ENCODE measurements around the gene TMEM259. TPM values are rescaled to one million over a fixed set of nuclear protein-coding genes. Genes with fewer than 3 reads are reported as not detected.

TMEM259 gene
- total and polyA plus RNA-seq, 2 of the 13 experiments (the other 11 are each of a cell fraction or from before 2014, with no cell fraction given) = 64.7 to 164 TPM

DNA sequence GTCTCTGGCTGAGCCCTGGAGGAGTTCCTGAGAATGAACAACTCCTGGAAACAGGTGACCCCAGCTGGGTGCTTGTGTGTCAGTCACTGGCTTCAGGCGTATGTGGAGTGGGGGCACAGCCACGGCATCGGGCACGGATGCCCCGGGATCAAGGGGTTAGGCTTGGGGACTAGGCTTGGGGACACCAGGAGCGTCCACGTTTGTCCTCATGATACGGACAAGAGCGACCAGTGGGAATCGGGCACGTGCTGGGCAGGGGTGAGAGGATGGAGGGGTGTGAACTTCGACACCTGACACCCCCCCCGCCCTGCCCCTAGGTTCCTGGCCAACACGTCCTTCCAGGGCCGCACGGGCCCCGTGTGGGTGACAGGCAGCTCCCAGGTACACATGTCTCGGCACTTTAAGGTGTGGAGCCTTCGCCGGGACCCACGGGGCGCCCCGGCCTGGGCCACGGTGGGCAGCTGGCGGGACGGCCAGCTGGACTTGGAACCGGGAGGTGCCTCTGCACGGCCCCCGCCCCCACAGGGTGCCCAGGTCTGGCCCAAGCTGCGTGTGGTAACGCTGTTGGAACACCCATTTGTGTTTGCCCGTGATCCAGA is 16.6 kb downstream of the TMEM259 start (continued):
- TF ChIP-seq, protein P1, sequence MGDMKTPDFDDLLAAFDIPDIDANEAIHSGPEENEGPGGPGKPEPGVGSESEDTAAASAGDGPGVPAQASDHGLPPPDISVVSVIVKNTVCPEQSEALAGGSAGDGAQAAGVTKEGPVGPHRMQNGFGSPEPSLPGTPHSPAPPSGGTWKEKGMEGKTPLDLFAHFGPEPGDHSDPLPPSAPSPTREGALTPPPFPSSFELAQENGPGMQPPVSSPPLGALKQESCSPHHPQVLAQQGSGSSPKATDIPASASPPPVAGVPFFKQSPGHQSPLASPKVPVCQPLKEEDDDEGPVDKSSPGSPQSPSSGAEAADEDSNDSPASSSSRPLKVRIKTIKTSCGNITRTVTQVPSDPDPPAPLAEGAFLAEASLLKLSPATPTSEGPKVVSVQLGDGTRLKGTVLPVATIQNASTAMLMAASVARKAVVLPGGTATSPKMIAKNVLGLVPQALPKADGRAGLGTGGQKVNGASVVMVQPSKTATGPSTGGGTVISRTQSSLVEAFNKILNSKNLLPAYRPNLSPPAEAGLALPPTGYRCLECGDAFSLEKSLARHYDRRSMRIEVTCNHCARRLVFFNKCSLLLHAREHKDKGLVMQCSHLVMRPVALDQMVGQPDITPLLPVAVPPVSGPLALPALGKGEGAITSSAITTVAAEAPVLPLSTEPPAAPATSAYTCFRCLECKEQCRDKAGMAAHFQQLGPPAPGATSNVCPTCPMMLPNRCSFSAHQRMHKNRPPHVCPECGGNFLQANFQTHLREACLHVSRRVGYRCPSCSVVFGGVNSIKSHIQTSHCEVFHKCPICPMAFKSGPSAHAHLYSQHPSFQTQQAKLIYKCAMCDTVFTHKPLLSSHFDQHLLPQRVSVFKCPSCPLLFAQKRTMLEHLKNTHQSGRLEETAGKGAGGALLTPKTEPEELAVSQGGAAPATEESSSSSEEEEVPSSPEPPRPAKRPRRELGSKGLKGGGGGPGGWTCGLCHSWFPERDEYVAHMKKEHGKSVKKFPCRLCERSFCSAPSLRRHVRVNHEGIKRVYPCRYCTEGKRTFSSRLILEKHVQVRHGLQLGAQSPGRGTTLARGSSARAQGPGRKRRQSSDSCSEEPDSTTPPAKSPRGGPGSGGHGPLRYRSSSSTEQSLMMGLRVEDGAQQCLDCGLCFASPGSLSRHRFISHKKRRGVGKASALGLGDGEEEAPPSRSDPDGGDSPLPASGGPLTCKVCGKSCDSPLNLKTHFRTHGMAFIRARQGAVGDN (CRISPR knock-in tag; IDR thresholded peaks at IDR 0.05) = peak; percentile 38; the same call in 1 of the 2 replicates
- no peak for TF ChIP-seq ZNF329 (CRISPR knock-in tag; IDR thresholded peaks at IDR 0.05; ENCODE audit: low read depth)

DNA sequence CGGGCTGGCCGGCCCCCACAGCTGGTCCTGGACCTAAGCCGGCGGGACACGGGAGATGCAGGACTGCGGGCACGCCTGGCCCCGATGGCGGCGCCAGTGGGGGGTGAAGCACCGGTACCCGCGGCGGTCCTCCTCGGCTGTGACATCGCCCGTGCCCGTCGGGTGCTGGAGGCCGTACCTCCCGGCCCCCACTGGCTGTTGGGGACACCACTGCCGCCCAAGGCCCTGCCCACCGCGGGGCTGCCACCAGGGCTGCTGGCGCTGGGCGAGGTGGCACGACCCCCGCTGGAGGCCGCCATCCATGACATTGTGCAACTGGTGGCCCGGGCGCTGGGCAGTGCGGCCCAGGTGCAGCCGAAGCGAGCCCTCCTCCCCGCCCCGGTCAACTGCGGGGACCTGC is 17.6 kb downstream of the TMEM259 start:
- FAIRE-seq = no peak
- POLR2A ChIA-PET = no interaction called here
- Histone ChIP-seq H3K27me3 (ENCODE audit: control insufficient read depth in 1 of 2, insufficient read depth in 2 of 2, low read length in 2 of 2) (peaks cover 15 to 50% of the 10 kb centered on the region in 2 experiments), H3K4me3 (replicated peaks in 1 of 3; ENCODE audit: insufficient read depth in 1 of 3, low read depth in 2 of 3, low read length in 3 of 3) (peak overlapping the region in 1 of 3 experiments; percentile 18; a peak in 1 of 6 replicates), H3K4me1 (ENCODE audit: insufficient read depth, low read length) (peaks cover 22% of the 10 kb centered on the region), H3K79me2 (ENCODE audit: insufficient read depth, low read length) (no peaks in the 10 kb centered on the region), H3K36me3 (replicated peaks in 1 of 2; ENCODE audit: control insufficient read depth in 1 of 2, insufficient read depth in 2 of 2, low read length in 2 of 2) (no peaks in the 10 kb centered on the region), H3K9ac (ENCODE audit: insufficient read depth, low read depth, low read length) (no peak overlapping the region), H3K27ac (ENCODE audit: extremely low read length, insufficient read depth, low read length) (no peak overlapping the region), H3K4me2 (ENCODE audit: low read depth, low read length) (peak overlapping the region; percentile 23; the same call in 1 of the 2 replicates), H3K9me3 (ENCODE audit: low read length) (no peaks in the 10 kb centered on the region), H4K20me1 (ENCODE audit: insufficient read depth, low read length) (no peaks in the 10 kb centered on the region), H2AFZ (ENCODE audit: low read length) (no peak overlapping the region)
- intact Hi-C loops (cut with micrococcal nuclease; ENCODE audit: unreplicated experiment) = no loop called here
- in situ Hi-C loops (cut with HindIII; ENCODE audit: extremely low pct_ligation_motif_present, low pct_unique_long_range_greater_than_20kb) = no loop called here
- CTCF ChIA-PET (ENCODE audit: low intra/inter-chr PET ratio, low total read pairs) = no interaction called here
- ATAC-seq = no peak
- no peak for TF ChIP-seq SIN3B (IDR thresholded peaks at IDR 0.05; ENCODE audit: low read length)
- TF ChIP-seq GABPB1 (CRISPR knock-in tag; IDR thresholded peaks at IDR 0.05) = peak; percentile 19; the same call in 1 of the 2 replicates
- TF ChIP-seq CEBPB (IDR thresholded peaks at IDR 0.05; ENCODE audit: borderline replicate concordance, low read depth, low read length) = peak; percentile 44; the same call in 1 of the 2 replicates
- 0 out of 2 replicates have a peak, but pooled peaks have one; percentile 54 for TF ChIP-seq HNRNPL (IDR thresholded peaks at IDR 0.05; ENCODE audit: low read depth, low read length)
- no peak for DNase-seq (ENCODE audit: low spot score)
- no CpG with 5 or more reads among the region's 37 CpGs for WGBS (ENCODE audit: low lambda C conversion rate)
- no TSS peak for BruUV-seq (replicated peaks)

Measured in HepG2 (cell line).